Testis (tissue), 3 donors: ENCODE data around the gene ACSF2. TPM values are rescaled to one million over a fixed set of nuclear protein-coding genes. Genes with fewer than 3 reads are reported as not detected.

Experiments
- DNase-seq: peaks from one replicate; pipeline ENCODE4 v3.0.0-alpha.2; 2019
- H3K27ac ChIP-seq, 2 donors: fragments of 200-600 bp; sonication (generic); one replicate each; pipeline ENCODE4 v1.5.1; 2019
- H3K27me3 ChIP-seq: fragments of 200-600 bp; sonication (generic); one replicate; pipeline ENCODE4 v1.5.1; 2019
- H3K36me3 ChIP-seq: fragments of 200-600 bp; sonication (generic); one replicate; pipeline ENCODE4 v1.5.1; 2017; ENCODE audit warnings: low read depth; ENCODE audit errors: missing control alignments
- H3K4me1 ChIP-seq: fragments of 200-600 bp; sonication (generic); one replicate; pipeline ENCODE4 v1.5.1; 2019
- H3K4me3 ChIP-seq, 2 donors: fragments of 200-600 bp; sonication (generic); one replicate each; pipeline ENCODE4 v1.5.1; 2017 to 2019
- H3K9me3 ChIP-seq: fragments of 200-600 bp; sonication (generic); one replicate; pipeline ENCODE4 v1.5.1; 2017
- POLR2A ChIP-seq: fragments of 450-650 bp; IDR thresholded peaks from one replicate; pipeline ENCODE4 v1.6.1; 2017; ENCODE audit warnings: antibody characterized with exemption, mild to moderate bottlenecking, moderate library complexity
- WGBS, 2 donors: methylation state at CpG; one replicate each; pipeline ENCODE4 v1.1.5; 2018; 5-methylcytosine and 5-hydroxymethylcytosine counted together
- intact Hi-C: fragments of 100-400 bp; cut with DNase I; formaldehyde crosslinking; loops from one replicate; pipeline ENCODE4 v1.15.1; 2023; ENCODE audit warnings: low total_unique reads
- polyA plus RNA-seq: library from polyadenylated mRNA; stranded (reverse); fragments of 350-450 nt; fragmentation: Illumina TruSeq; extraction: RNeasy Lipid Tissue Mini Kit (QIAGEN cat#74804); gene quantifications from one replicate; pipeline ENCODE4 v1.2.3, GENCODE V29; 2014; ENCODE audit warnings: low read depth, low replicate concordance; ENCODE audit not compliant: insufficient read depth
- total RNA-seq, 2 donors: library from RNA; depleted of rRNA; stranded (reverse); fragments of >200 nt; gene quantifications; one replicate each; pipeline ENCODE4 v1.2.3, GENCODE V29; 2016
- TF ChIP-seq, protein P1 (sequence below), 3 experiments: fragments of 450-650 bp in 2 of 3; fragments of 200-600 bp in 1 of 3; sonication (generic) in 1 of 3; IDR thresholded peaks; one replicate each; pipeline ENCODE4 v1.5.1; 2016 to 2019; ENCODE audit warnings: antibody characterized with exemption in 3 of 3, mild to moderate bottlenecking in 2 of 3, moderate library complexity in 1 of 3

ACSF2 gene
- total and polyA plus RNA-seq, 3 donors from 2014 or later, result 37.7 to 60.1 (median 39.4) TPM

DNA sequence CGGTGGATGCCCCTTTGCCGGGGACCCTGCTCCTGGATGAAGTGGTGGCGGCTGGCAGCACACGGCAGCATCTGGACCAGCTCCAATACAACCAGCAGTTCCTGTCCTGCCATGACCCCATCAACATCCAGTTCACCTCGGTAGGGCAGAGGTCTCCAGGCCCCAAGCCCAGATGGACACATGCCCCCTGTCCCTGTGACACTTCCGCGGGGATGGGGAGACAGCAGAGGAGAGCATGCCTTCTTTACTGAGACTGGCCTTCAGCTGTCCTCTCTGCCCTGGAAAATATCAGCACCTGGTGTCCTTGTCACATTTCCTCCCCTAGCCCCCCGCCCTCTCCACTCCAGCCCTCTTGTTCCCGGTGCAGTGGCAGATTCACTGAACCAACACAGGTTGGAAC is 36.4 kb downstream of the ACSF2 start:
- WGBS, 2 donors, result 79 to 84% methylated on average over 7 to 9 of the region's 9 CpGs
- Histone ChIP-seq H3K4me1 (peaks cover 7% of the 10 kb centered on the region), H3K9me3 (no peaks in the 10 kb centered on the region), H3K27me3 (no peaks in the 10 kb centered on the region), H3K36me3 (no peaks in the 10 kb centered on the region), H3K4me3 (no peak overlapping the region), H3K27ac (no peak overlapping the region)
- intact Hi-C loops, result no loop called here
- DNase-seq, result no peak
- TF ChIP-seq, protein P1, sequence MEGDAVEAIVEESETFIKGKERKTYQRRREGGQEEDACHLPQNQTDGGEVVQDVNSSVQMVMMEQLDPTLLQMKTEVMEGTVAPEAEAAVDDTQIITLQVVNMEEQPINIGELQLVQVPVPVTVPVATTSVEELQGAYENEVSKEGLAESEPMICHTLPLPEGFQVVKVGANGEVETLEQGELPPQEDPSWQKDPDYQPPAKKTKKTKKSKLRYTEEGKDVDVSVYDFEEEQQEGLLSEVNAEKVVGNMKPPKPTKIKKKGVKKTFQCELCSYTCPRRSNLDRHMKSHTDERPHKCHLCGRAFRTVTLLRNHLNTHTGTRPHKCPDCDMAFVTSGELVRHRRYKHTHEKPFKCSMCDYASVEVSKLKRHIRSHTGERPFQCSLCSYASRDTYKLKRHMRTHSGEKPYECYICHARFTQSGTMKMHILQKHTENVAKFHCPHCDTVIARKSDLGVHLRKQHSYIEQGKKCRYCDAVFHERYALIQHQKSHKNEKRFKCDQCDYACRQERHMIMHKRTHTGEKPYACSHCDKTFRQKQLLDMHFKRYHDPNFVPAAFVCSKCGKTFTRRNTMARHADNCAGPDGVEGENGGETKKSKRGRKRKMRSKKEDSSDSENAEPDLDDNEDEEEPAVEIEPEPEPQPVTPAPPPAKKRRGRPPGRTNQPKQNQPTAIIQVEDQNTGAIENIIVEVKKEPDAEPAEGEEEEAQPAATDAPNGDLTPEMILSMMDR (IDR thresholded peaks at IDR 0.05), result no peak
- TF ChIP-seq POLR2A, result no peak

DNA sequence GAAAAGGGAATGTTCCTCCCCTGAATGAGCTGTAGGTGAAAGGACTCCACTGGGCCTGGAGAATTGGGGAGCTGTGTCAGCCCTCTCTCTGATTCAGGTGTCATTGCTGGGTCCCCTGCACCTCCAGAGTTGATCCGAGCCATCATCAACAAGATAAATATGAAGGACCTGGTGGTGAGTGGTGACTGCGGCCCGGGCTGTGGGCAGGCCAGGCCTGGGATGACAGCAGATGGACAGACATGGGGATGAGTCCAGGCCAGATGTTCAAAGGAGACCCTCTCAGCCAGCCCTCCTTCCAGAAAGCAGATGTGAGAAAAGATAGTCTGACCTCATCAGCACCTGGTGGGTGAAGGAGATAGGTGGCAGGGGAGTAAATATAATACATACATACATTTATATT is 38.1 kb downstream of the ACSF2 start:
- no peak overlapping the region for H3K27ac ChIP-seq
- intact Hi-C loops, result no loop called here
- 93 to 100% methylated on average over 3 of the region's 3 CpGs for WGBS, 2 donors
- no peaks in the 10 kb centered on the region for H3K9me3 ChIP-seq
- H3K36me3 ChIP-seq, result no peaks in the 10 kb centered on the region
- no peak overlapping the region for H3K4me3 ChIP-seq
- DNase-seq, result no peak
- H3K27me3 ChIP-seq, result no peaks in the 10 kb centered on the region
- peaks cover 18% of the 10 kb centered on the region for H3K4me1 ChIP-seq
- TF ChIP-seq POLR2A, result no peak
- TF ChIP-seq, protein P1 (IDR thresholded peaks at IDR 0.05), result no peak

DNA sequence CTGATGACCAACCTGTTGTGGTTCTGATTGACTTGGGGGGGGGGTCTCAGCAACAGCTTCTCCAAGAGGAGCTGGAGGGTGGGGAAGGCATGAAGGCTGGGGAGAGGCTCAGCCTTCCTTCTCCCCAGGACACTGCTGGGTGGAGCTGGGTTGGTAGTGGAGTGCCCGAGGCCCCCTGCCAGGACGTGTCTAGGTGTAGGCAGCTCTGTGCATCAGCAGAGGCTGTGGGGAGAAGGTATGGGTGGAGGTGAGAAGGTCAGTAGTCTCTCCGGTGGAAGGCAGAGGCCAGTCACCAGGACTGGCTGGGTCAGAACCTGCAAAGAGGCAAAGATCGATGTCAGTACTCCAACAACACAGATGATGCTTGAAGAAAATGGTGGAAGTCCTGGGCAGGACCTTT is 38.7 kb downstream of the ACSF2 start:
- intact Hi-C loops, result no loop called here
- TF ChIP-seq, protein P1 (IDR thresholded peaks at IDR 0.05), result no peak
- TF ChIP-seq POLR2A, result no peak

DNA sequence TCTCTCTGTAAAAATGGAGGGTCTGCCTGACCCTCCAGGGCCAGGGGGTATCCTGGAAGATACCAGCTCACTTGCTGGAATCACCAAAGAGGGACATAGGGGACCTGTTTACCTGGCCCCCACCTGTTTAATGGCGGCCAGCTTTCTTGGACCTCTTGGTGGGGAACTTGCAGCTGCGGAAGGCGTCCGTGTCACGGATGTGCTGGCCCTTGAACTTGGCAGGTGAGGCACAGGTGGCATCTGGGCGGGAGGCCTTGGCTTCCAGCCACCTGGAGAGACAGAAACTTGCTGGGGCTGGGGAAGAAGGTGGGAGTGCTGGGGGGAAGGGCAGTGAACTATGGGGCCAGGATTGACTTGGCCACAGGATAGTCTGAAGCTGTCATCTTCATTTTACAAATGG is 39.2 kb downstream of the ACSF2 start:
- no peaks in the 10 kb centered on the region for H3K36me3 ChIP-seq
- 83 to 97% methylated on average over 1 to 6 of the region's 6 CpGs for WGBS, 2 donors

More for the DNA sequence above, 38.7 kb downstream of the ACSF2 start:
- no peak for DNase-seq
- Histone ChIP-seq H3K9me3 (no peaks in the 10 kb centered on the region), H3K4me1 (peaks cover 24% of the 10 kb centered on the region), H3K27ac (no peak overlapping the region), H3K4me3 (no peak overlapping the region), H3K36me3 (no peaks in the 10 kb centered on the region), H3K27me3 (no peaks in the 10 kb centered on the region)
- 89 to 94% methylated on average over 4 of the region's 4 CpGs for WGBS, 2 donors

DNA sequence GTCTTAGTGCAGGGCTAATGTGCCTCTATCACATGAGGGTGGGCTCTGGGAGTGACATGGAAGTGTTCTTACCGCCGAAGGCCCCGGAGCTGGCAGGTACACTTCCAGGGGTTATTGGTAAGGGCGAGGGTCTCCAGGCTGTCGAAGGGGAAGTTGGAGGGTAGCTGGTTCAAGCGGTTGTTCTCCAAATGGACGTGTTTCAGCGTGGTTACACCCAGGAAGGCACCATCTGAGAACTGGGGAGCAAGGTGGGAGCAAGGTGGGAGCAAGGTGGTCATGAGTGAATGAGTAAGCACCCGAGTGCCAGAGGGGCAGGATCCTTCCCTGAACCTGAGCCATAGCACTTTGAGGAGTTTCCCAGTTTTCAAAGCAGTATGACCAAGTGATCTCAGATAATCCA is 39.6 kb downstream of the ACSF2 start:
- DNase-seq, result no peak
- H3K4me1 ChIP-seq, result peaks cover 33% of the 10 kb centered on the region
- no peaks in the 10 kb centered on the region for H3K36me3 ChIP-seq
- H3K27ac ChIP-seq, result no peak overlapping the region
- WGBS, 2 donors, result 94 to 99% methylated on average over 9 of the region's 9 CpGs
- intact Hi-C loops, result no loop called here
- no peak overlapping the region for H3K4me3 ChIP-seq
- no peak for TF ChIP-seq POLR2A
- TF ChIP-seq, protein P1 (IDR thresholded peaks at IDR 0.05), result no peak
- H3K27me3 ChIP-seq, result no peaks in the 10 kb centered on the region
- no peaks in the 10 kb centered on the region for H3K9me3 ChIP-seq

More for the DNA sequence above, 39.2 kb downstream of the ACSF2 start:
- Histone ChIP-seq H3K27ac (no peak overlapping the region), H3K4me3 (no peak overlapping the region), H3K4me1 (peaks cover 28% of the 10 kb centered on the region), H3K27me3 (no peaks in the 10 kb centered on the region), H3K9me3 (no peaks in the 10 kb centered on the region)
- no peak for DNase-seq
- intact Hi-C loops, result no loop called here
- no peak for TF ChIP-seq POLR2A
- TF ChIP-seq, protein P1 (IDR thresholded peaks at IDR 0.05), result no peak
